ENCODE data around the gene SESTD1.
"Not testable (repeated sequence)": the region's sequence is repeated elsewhere in the genome, so short reads cannot be mapped to it uniquely, and the experiment has no call there.

Gene SESTD1

DNA sequence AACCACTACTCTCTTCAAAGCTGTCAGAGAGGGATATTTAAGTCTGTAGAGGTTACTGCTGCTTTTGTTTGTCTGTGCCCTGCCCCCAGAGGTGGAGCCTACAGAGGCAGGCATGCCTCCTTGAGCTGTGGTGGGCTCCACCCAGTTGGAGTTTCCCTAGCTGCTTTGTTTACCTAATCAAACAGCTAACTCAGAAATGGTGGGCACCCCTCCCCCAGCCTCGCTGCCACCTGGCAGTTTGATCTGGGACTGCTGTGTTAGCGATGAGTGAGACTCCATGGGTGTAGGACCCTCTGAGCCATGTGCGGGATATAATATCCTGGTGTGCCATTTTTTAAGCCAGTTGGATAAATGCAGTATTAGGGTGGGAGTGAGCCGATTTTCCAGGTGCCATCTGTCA is 171.7 kb downstream of the SESTD1 start:
- H3K9me3 Mint-ChIP-seq, ATAC-seq: not testable (repeated sequence)

DNA sequence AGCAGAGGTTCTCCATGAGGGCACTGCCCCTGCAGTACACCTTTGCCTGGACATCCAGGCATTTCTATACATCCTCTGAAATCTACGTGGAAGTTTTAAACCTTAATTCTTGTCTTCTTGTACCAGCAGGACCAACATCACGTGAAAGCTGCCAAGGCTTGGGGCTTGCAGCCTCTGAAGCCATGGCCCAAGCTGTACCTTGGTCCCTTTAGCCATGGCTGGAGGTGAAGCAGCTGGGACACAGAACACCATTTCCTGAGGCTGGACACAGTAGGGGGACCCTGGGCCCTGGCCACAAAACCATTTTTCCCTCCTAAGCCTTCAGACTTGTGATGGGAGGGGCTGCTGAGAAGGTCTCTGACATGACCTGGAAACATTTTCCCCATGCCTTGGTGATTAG is 181.9 kb downstream of the SESTD1 start:
- H3K4me1 Mint-ChIP-seq: peaks cover 12% of the 10 kb centered on the region
- no peaks in the 10 kb centered on the region for H3K27me3 Mint-ChIP-seq
- peaks cover 22% of the 10 kb centered on the region for H3K9me3 Mint-ChIP-seq
- no peak for ATAC-seq
- no peak overlapping the region for H3K27ac Mint-ChIP-seq
- H3K4me3 Mint-ChIP-seq: no peak overlapping the region
- peaks cover 5% of the 10 kb centered on the region for H3K36me3 Mint-ChIP-seq

More for the DNA sequence above, 171.7 kb downstream of the SESTD1 start:
- not testable (repeated sequence) for H3K27me3 Mint-ChIP-seq, H3K4me3 Mint-ChIP-seq, H3K36me3 Mint-ChIP-seq, H3K27ac Mint-ChIP-seq
- H3K4me1 Mint-ChIP-seq: peaks cover 47% of the 10 kb centered on the region

DNA sequence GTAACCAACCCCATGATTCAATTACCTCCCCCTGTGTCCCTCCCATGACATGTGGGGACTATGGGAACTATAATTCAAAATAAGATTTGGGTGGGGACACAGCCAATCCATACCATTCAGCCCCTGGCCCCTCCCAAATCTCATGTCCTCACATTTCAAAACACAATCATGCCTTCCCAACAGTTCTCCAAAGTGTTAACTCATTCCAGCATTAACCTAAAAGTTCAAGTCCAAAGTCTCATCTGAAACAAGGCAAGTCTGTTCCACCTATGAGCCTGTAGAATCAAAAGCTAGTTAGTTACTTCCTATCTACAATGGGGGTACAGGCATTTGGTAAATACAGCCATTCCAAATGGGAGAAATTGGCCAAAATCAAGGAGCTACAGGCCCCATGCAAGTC is 182.7 kb downstream of the SESTD1 start:
- H3K4me1 Mint-ChIP-seq: peaks cover 12% of the 10 kb centered on the region
- peaks cover 10% of the 10 kb centered on the region for H3K36me3 Mint-ChIP-seq
- H3K27ac Mint-ChIP-seq: no peak overlapping the region
- H3K4me3 Mint-ChIP-seq: no peak overlapping the region
- peaks cover 27% of the 10 kb centered on the region for H3K9me3 Mint-ChIP-seq
- no peaks in the 10 kb centered on the region for H3K27me3 Mint-ChIP-seq
- ATAC-seq: no peak

DNA sequence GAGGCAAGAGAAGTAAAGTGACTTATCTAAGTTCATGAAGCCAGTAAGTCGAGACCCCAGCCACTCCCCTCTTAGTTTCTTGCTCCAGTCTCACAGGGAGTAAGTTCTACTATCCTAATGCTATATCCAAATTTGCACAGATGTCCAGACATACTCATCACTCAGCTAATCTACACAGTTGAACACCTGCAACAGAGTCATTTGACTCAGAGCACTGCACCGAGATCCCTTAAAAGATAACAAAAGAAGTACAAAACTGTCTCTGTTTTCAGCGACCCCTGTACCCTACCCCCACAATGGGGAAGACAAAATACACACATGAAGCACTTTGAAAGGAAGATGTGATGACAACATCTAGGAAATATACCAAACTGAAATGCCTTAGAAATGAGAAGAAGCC is 192.1 kb downstream of the SESTD1 start:
- Mint-ChIP-seq H3K27me3 (no peaks in the 10 kb centered on the region), H3K36me3 (peaks cover 22% of the 10 kb centered on the region), H3K4me3 (no peak overlapping the region), H3K4me1 (peaks cover 5% of the 10 kb centered on the region), H3K27ac (no peak overlapping the region), H3K9me3 (peaks cover 15% of the 10 kb centered on the region)
- no peak for ATAC-seq

DNA sequence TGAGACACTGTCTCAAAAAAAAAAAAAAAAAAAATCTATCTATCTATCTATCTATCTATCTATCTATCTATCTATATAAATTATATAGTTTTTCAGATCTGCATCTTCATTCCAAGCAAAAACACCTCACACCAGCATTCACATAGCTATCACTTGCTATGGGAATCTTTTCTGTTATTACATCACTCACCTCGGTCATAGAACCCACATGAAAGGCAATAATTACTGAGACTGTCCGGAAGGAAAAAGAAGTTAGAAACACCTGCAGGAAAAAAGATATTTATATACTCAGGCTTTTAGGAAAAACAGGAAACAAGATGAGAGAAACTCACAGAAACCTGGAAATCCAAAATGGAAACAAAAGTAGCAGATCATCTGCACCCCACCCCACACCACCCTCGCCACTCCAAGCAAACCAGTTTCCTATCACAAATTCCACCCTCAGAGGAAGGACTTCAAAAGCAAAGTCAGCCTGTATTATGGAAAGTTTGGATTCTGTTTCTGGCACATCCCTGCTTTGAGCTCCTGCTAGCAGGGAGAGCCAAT is 192.7 kb downstream of the SESTD1 start:
- Mint-ChIP-seq H3K27me3 (no peaks in the 10 kb centered on the region), H3K4me3 (no peak overlapping the region), H3K27ac (no peak overlapping the region), H3K4me1 (peaks cover 5% of the 10 kb centered on the region), H3K9me3 (peaks cover 9% of the 10 kb centered on the region), H3K36me3 (peaks cover 17% of the 10 kb centered on the region)
- ATAC-seq: no peak

DNA sequence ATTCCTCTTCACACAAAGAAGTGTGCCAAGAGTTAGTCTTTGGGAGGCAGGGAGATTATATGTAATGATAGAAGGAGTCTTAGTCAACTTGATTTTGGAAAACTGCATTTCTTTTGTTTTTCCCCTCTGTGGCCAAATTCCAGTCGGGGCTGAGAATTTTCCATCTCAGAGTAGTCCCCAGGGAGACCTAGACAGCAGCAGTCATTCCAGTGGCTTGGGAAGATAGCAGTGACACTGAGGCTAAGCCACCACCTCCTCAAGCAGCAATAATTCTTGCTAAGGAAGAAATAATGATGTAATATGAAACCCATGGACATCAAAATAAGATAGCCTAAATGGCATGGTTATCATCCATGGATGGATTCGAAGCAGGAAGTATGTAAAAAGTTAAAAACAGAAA is 193.7 kb downstream of the SESTD1 start:
- Mint-ChIP-seq H3K4me1 (peaks cover 5% of the 10 kb centered on the region), H3K36me3 (peaks cover 11% of the 10 kb centered on the region), H3K27ac (no peak overlapping the region), H3K27me3 (no peaks in the 10 kb centered on the region), H3K4me3 (no peak overlapping the region), H3K9me3 (peaks cover 9% of the 10 kb centered on the region)
- ATAC-seq: no peak

DNA sequence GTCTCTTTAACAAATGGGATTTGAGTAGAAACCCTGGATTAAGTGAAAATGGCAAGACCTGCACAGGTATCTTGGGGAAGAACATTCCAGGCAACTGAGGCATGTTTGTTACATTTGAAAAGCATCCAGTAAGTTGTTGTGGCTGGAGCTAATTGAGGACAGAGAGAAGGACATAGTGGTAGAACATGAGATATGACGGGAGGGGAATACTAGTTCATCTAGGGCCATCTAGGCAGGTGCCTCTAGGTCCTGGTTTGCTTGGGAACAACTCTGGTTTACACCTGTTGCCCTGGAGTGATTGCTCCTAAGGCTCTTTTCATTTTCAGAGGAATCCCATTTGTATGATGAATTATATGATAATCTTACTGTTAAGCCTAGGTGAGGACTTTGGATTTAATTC is 194.9 kb downstream of the SESTD1 start:
- no peak for ATAC-seq
- H3K9me3 Mint-ChIP-seq: peaks cover 9% of the 10 kb centered on the region
- no peak overlapping the region for H3K27ac Mint-ChIP-seq
- H3K27me3 Mint-ChIP-seq: no peaks in the 10 kb centered on the region
- H3K4me1 Mint-ChIP-seq: peaks cover 5% of the 10 kb centered on the region
- H3K36me3 Mint-ChIP-seq: peaks cover 11% of the 10 kb centered on the region
- H3K4me3 Mint-ChIP-seq: no peak overlapping the region

DNA sequence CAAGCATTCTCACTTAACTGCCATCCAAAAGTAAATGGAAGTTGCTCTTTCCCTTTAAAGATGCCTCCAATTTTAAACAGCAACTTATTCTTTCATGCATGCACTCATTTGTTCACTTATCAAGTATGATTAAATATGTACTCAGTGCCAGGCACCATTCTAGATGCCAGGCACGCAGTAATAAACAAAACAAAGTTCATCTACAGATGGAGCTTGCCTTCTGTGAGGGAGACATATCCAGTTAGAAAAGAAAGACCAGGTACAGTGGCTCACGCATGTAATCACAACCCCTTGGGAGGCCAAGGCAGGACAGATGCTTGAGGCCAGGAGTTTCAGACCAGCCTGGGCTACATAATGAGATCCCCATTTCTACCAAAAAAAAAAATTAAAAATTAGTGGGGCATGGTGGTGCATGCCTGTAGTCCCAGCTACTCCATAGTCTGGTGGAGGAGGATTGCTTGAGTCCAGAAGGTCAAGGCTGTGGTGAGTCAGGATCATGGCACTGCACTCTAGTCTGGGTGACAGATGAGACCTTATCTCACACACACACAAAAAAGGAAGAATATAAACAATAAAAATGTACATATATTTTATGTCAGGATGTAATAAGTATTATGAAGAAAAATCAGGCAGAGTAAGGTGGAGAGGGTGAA is 195.5 kb downstream of the SESTD1 start:
- Mint-ChIP-seq H3K4me3 (no peak overlapping the region), H3K36me3 (peaks cover 11% of the 10 kb centered on the region), H3K27ac (no peak overlapping the region), H3K9me3 (peaks cover 9% of the 10 kb centered on the region), H3K4me1 (peaks cover 5% of the 10 kb centered on the region), H3K27me3 (no peaks in the 10 kb centered on the region)
- ATAC-seq: no peak

DNA sequence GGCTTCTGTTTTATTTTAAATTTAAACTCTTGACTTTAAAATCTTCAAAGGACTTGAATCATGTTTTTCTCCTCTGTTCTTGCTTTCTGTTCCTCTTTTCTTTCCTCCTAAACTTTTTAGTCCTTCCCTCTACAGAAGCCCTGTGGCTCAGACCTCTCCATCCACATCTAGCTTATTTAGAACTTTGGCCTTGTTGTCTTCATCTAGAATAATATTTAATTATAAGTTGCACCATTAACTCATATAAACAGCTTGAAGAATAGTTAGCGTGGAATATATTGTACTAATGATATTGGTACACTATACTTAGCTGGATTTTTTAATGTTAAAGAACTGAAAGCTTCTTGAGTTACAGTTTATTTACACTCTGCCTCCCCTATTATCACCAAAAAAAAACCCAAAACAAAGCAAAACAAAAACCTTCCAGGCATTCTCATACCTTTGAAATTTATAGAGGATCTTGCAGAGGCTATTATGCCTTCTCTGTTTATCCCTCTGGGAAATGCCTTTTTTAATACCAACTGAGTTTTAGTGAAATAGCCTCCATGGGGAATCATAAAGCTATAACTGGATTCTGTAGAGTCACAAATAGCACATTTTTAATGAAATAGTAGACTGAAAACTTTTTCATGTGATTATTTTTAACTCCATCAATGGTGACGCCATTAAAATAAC is 205.5 kb downstream of the SESTD1 start:
- Mint-ChIP-seq H3K4me1 (peaks cover 20% of the 10 kb centered on the region), H3K27me3 (no peaks in the 10 kb centered on the region), H3K9me3 (no peaks in the 10 kb centered on the region), H3K36me3 (no peaks in the 10 kb centered on the region), H3K27ac (peak overlapping the region; percentile 75), H3K4me3 (no peak overlapping the region)
- peak; percentile 73 for ATAC-seq

DNA sequence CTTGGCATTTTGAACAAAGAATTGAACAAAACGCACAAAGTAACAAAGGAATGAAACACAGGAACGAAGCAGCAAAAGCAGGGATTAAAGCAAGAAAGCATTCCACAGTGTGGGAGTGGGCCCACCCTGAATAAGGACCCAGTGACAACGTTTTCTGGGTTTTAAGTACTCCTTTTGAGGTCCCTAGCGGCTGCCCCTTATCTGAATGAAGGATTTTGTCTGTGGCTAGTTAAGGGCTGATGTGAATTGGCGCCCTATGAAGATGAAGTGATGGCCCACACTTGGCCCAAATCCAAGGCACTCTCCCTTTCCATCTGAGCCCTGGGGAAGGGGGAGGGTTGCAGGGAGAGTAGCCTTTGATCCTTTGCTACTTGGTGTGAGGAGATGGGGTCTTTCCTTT is 206.9 kb downstream of the SESTD1 start:
- Mint-ChIP-seq H3K27me3 (no peaks in the 10 kb centered on the region), H3K9me3 (no peaks in the 10 kb centered on the region), H3K4me1 (peaks cover 20% of the 10 kb centered on the region), H3K4me3 (no peak overlapping the region), H3K36me3 (no peaks in the 10 kb centered on the region), H3K27ac (peak overlapping the region; percentile 75)
- ATAC-seq: no peak

DNA sequence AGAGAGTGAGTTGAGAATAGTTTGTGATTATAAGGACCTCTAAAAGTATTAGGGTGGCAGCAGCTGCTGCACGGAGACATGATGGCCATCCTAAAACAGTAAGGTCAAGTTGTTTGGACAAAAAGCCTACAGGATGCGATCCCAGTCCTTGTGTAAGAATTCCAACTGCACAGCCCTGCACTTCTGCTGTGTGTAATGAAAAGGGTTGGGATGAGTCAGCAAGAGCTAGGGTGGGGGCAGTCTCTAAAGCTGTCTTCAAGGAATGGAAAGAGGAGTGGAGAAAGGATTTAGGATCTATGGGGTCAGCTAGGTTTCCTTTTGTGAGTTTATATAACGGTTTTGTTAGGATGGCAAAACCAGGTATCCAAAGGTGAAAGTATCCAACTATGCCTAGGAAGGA is 211.1 kb downstream of the SESTD1 start:
- not testable (repeated sequence) for H3K9me3 Mint-ChIP-seq, H3K4me3 Mint-ChIP-seq, H3K27me3 Mint-ChIP-seq, ATAC-seq, H3K27ac Mint-ChIP-seq, H3K36me3 Mint-ChIP-seq
- peaks cover 23% of the 10 kb centered on the region for H3K4me1 Mint-ChIP-seq

All from stimulated activated memory B cell treated with anti-CD40 and anti-IgM and Interleukin-4, amounts not matched to agents 10 μg/mL and 1 μg/mL and 100 μg/mL, for 72 hours (primary cell).